ENCODE results near the gene UAP1L1. TPM values are rescaled to one million over a fixed set of nuclear protein-coding genes. Genes with fewer than 3 reads are reported as not detected.

The UAP1L1 gene
- total RNA-seq, 4 donors from 2014 or later, result 3.6 to 5.8 (median 5.0) TPM

GRCh38 chr9:137107982-137108381 lies 30.7 kb downstream of the UAP1L1 start:
- Histone ChIP-seq H3K4me3 (no peak overlapping the region), H3K27me3 (no peaks in the 10 kb centered on the region), H3K9me3 (no peaks in the 10 kb centered on the region), H3K36me3 (peaks cover 39 to 100% (median 100%) of the 10 kb centered on the region in 4 donors), H3K4me1 (no peaks in the 10 kb centered on the region), H3K27ac (replicated peaks in 1 of 4) (no peak overlapping the region)
- no peak for DNase-seq (ENCODE audit: extremely low spot score)
- WGBS, result 91% methylated on average over 6 of the region's 17 CpGs
- no peak for TF ChIP-seq POLR2AphosphoS5 (IDR thresholded peaks at IDR 0.05)
- no peak for TF ChIP-seq POLR2A (IDR thresholded peaks at IDR 0.05; ENCODE audit: low read depth)
- no peak for TF ChIP-seq CTCF (IDR thresholded peaks at IDR 0.05)
- no peak for TF ChIP-seq EP300 (IDR thresholded peaks at IDR 0.05)
- intact Hi-C loops (cut with DNase I), result no loop called here

GRCh38 chr9:137108608-137109249 lies 31.4 kb downstream of the UAP1L1 start:
- Histone ChIP-seq H3K4me3 (no peak overlapping the region), H3K36me3 (peaks cover 31 to 98% (median 97%) of the 10 kb centered on the region in 4 donors), H3K27me3 (no peaks in the 10 kb centered on the region), H3K9me3 (no peaks in the 10 kb centered on the region), H3K27ac (replicated peaks in 1 of 4) (no peak overlapping the region), H3K4me1 (peaks cover 4 to 6% (median 6%) of the 10 kb centered on the region in 4 donors)
- DNase-seq (ENCODE audit: extremely low spot score), result no peak
- intact Hi-C loops (cut with DNase I), result no loop called here
- TF ChIP-seq CTCF (IDR thresholded peaks at IDR 0.05), result no peak
- no peak for TF ChIP-seq POLR2AphosphoS5 (IDR thresholded peaks at IDR 0.05)
- TF ChIP-seq EP300 (IDR thresholded peaks at IDR 0.05), result no peak
- no peak for TF ChIP-seq POLR2A (IDR thresholded peaks at IDR 0.05; ENCODE audit: low read depth)
- 88% methylated on average over 24 of the region's 29 CpGs for WGBS

GRCh38 chr9:137109250-137110146 lies 32.2 kb downstream of the UAP1L1 start:
- H3K27me3 ChIP-seq, result no peaks in the 10 kb centered on the region
- peaks cover 4 to 12% (median 8%) of the 10 kb centered on the region in 4 donors for H3K4me1 ChIP-seq
- H3K36me3 ChIP-seq, result peaks cover 24 to 90% (median 89%) of the 10 kb centered on the region in 4 donors
- H3K9me3 ChIP-seq, result no peaks in the 10 kb centered on the region
- intact Hi-C loops (cut with DNase I), result no loop called here
- 81% methylated on average over 16 of the region's 34 CpGs for WGBS
- H3K27ac ChIP-seq (replicated peaks in 1 of 4), result no peak overlapping the region
- no peak for TF ChIP-seq POLR2A (IDR thresholded peaks at IDR 0.05; ENCODE audit: low read depth)
- TF ChIP-seq POLR2AphosphoS5 (IDR thresholded peaks at IDR 0.05), result no peak
- no peak for TF ChIP-seq EP300 (IDR thresholded peaks at IDR 0.05)
- TF ChIP-seq CTCF (IDR thresholded peaks at IDR 0.05), result no peak
- H3K4me3 ChIP-seq, result no peak overlapping the region
- DNase-seq (ENCODE audit: extremely low spot score), result no peak

- DNase-seq (ENCODE audit: extremely low spot score), result no peak
- Histone ChIP-seq H3K36me3 (peaks cover 24 to 82% (median 81%) of the 10 kb centered on the region in 4 donors), H3K9me3 (no peaks in the 10 kb centered on the region), H3K4me1 (peaks cover 11 to 21% (median 16%) of the 10 kb centered on the region in 4 donors), H3K27me3 (no peaks in the 10 kb centered on the region), H3K27ac (replicated peaks in 1 of 4) (no peak overlapping the region), H3K4me3 (no peak overlapping the region)
- WGBS, result 91% methylated on average over 25 of the region's 38 CpGs
- no peak for TF ChIP-seq POLR2A (IDR thresholded peaks at IDR 0.05; ENCODE audit: low read depth)
- TF ChIP-seq CTCF (IDR thresholded peaks at IDR 0.05), result no peak
- TF ChIP-seq POLR2AphosphoS5 (IDR thresholded peaks at IDR 0.05), result no peak
- no peak for TF ChIP-seq EP300 (IDR thresholded peaks at IDR 0.05)
- intact Hi-C loops (cut with DNase I), result no loop called here
These were observed 33.0 kb downstream of the UAP1L1 start for GRCh38 chr9:137110147-137110910.

All from esophagus muscularis mucosa (tissue), 4 donors.